ENCODE results near the gene ZNHIT1.

DNA sequence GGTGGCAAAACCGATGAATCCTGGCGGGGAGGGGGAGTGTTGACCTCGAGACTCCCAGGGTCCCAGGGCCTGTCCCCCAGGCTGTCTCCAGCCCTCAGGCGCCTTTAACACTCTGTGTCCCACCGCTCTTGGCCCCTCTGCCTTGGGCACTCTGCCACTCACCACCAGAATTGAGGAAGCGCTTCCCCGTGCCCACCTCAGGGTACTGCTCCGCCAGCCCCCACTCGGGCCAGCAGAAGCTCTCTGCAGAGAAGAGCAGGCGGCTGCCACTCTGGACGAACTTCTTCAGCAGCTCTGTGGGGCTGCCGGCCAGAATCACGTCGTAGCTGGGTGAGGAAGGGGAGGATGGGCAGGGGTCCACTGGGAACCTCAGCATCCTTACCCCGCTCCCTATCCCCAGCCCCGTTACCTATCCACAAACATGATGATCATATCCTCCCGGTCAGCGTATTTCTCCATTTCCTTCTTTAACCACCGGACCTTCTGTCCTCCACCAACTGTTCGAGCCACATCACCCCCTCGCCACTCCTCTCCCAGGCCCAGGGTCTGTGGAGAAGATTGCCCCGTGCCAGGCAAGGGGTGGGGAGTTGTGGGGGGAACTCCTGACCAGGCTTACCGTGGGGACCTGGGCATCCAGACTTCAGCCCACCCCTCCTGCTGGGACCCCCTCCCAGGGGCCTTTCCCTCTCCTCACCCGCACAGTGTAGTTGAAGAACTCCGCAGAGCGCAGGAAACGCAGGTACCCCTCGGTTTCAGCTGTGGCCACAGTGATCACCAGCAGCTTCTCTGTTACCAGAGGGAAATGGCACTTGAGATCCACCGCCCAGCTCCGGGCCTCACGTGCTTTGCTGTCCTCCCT, 1.7 kb upstream of the ZNHIT1 start:
- TF ChIP-seq CTCF (IDR thresholded peaks at IDR 0.05) (no peak), POLR2A (IDR thresholded peaks at IDR 0.05) (no peak)
